Measurements from ENCODE around the gene GPC5. TPM values are rescaled to one million over a fixed set of nuclear protein-coding genes. Genes with fewer than 3 reads are reported as not detected.

GPC5 gene
- total RNA-seq, 1 experiment from 2014 or later = 0.15 TPM

GRCh38 chr13:92679602-92680001 is 1281.2 kb downstream of the GPC5 start:
- no CpG with 5 or more reads among the region's 7 CpGs for WGBS (ENCODE audit: extremely low coverage, insufficient read length, low lambda C conversion rate)

More at GRCh38 chr13:92679602-92680001, 1281.2 kb downstream of the GPC5 start:
- Histone ChIP-seq H3K56ac (ENCODE audit: insufficient read length, low read depth, low read length) (no peak overlapping the region), H3K14ac (ENCODE audit: insufficient read depth, low read length) (no peak overlapping the region), H2BK20ac (ENCODE audit: low read depth, low read length, poor library complexity, severe bottlenecking) (no peak overlapping the region), H3K27me3 (ENCODE audit: insufficient read depth, low read length) (no peaks in the 10 kb centered on the region), H3K23me2 (ENCODE audit: insufficient read length, low read depth, low read length, poor library complexity, severe bottlenecking) (no peaks in the 10 kb centered on the region), H2BK120ac (ENCODE audit: low read depth, low read length, poor library complexity, severe bottlenecking) (no peak overlapping the region), H4K5ac (ENCODE audit: insufficient read length, low read depth, low read length) (no peak overlapping the region), H3T11ph (ENCODE audit: low read length) (no peak overlapping the region), H3K9ac (ENCODE audit: extremely low read depth, insufficient read length, low read length) (no peak overlapping the region), H3K79me2 (ENCODE audit: insufficient read depth, low read length) (no peaks in the 10 kb centered on the region), H4K91ac (ENCODE audit: insufficient read length, low read depth, low read length) (no peak overlapping the region), H3K27ac (ENCODE audit: insufficient read length, low read depth, low read length) (no peak overlapping the region), H2AK5ac (ENCODE audit: insufficient read length, low read length) (no peak overlapping the region), H2AFZ (ENCODE audit: low read length) (no peak overlapping the region), H3K4ac (ENCODE audit: low read depth, low read length) (no peak overlapping the region), H3K23ac (ENCODE audit: insufficient read length, low read depth, low read length) (no peak overlapping the region), H3K4me1 (ENCODE audit: insufficient read depth, low read length) (peaks cover 10% of the 10 kb centered on the region), H2BK12ac (ENCODE audit: insufficient read length, low read depth, low read length) (no peak overlapping the region), H2BK15ac (ENCODE audit: low read depth, low read length) (no peak overlapping the region), H3K9me3 (ENCODE audit: control insufficient read depth, low read depth, low read length) (no peaks in the 10 kb centered on the region), H2BK5ac (ENCODE audit: insufficient read length, low read length) (no peak overlapping the region), H4K20me1 (ENCODE audit: control insufficient read depth, insufficient read depth, insufficient read length) (no peaks in the 10 kb centered on the region), H3K79me1 (ENCODE audit: insufficient read depth, low read depth, low read length, poor library complexity, severe bottlenecking) (no peaks in the 10 kb centered on the region), H3K18ac (ENCODE audit: insufficient read length, low read depth, low read length) (no peak overlapping the region), H3K4me2 (ENCODE audit: insufficient read depth, insufficient read length, low read length) (no peak overlapping the region), H4K8ac (replicated peaks; ENCODE audit: insufficient read length, low read depth, low read length) (no peak overlapping the region)
- Mint-ChIP-seq H3K27me3 (ENCODE audit: low read depth) (no peaks in the 10 kb centered on the region), H3K27ac (no peak overlapping the region), H3K4me1 (peaks cover 13 to 16% of the 10 kb centered on the region in 2 experiments), H3K9me3 (no peaks in the 10 kb centered on the region; a peak in 1 of 5 replicates), H3K4me3 (no peak overlapping the region), H3K36me3 (ENCODE audit: insufficient read depth in 1 of 3, low read depth in 3 of 3) (no peaks in the 10 kb centered on the region)
- TF ChIP-seq CTCF (conservative IDR thresholded peaks at IDR 0.05) = no peak
- DNase-seq = no peak

All from H9 (cell line).